HCT116 (cell line): ENCODE results near the gene IGFBPL1.

Experiments
- POLR2A ChIP-seq: IDR thresholded peaks from 2 replicates; pipeline ENCODE4 v1.7.0; 2011; ENCODE audit warnings: borderline replicate concordance; ENCODE audit not compliant: insufficient read depth, insufficient read length; ENCODE audit errors: extremely low read depth
- POLR2AphosphoS5 ChIP-seq: IDR thresholded peaks from 2 replicates; pipeline ENCODE4 v1.6.1; 2011; ENCODE audit warnings: mild to moderate bottlenecking, low read depth, low read length, moderate library complexity
- YY1 ChIP-seq: IDR thresholded peaks from 2 replicates; pipeline ENCODE4 v1.6.1; 2011; ENCODE audit warnings: low read length, low read depth, moderate library complexity, mild to moderate bottlenecking; ENCODE audit not compliant: insufficient replicate concordance; ENCODE audit errors: extremely low read depth

DNA sequence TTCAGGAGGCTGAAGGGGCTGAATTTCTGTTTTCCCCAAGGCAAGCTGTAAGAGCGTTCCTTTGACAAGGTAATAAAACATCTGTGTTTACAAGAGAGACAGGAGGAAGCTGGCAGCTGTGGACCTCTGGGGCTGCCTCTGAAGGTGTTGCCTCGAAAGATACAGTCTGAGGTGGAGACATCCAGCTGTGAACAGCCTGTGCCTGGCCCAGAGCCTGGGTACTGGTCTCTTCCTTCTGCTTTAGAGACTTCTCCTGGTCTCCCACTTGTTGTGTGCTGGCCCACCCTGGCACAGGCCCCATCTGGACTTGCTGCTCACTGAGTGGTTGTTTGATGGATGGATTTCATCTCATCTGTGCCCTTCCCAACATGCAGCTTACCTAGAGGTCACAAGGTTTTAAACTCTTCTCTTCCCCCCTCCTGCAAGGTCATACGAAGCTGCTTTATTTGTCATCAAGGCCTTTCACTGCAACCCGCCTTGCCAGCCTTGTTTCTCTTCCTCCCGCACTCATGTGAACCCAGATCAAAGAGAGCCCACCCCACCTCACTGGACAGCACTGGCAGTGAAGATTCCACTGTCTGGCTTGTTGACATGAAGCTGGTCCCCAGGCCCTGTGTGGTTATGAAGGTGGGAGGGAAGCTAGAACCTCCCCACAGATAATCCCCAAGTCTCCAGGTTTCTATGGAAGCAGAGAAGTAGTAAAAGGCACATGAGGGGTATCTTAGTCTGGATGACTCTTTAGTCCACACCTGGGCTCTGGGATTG is 66.7 kb downstream of the IGFBPL1 start:
- TF ChIP-seq YY1 (no peak), POLR2AphosphoS5 (no peak), POLR2A (no peak)
